ENCODE data around the gene ADIRF.

Gene ADIRF

GRCh38 chr10:86956195-86956847 is 12.0 kb upstream of the ADIRF start:
- H3K9me3 Mint-ChIP-seq, result peaks cover 15% of the 10 kb centered on the region
- H3K4me3 Mint-ChIP-seq, result peak overlapping the region in 2 of 3 experiments; percentile 7 to 28
- H3K4me1 Mint-ChIP-seq, result peaks cover 43% of the 10 kb centered on the region
- TF ChIP-seq CTCF (IDR thresholded peaks at IDR 0.05; ENCODE audit: unreplicated experiment in 3 of 3), result no peak
- H3K36me3 Mint-ChIP-seq (ENCODE audit: low read depth), result peaks cover 5% of the 10 kb centered on the region
- peaks cover 3% of the 10 kb centered on the region for H3K27me3 Mint-ChIP-seq (ENCODE audit: low read depth)
- peak overlapping the region in 2 of 3 experiments; percentile 65 to 96 for H3K27ac Mint-ChIP-seq

GRCh38 chr10:86956848-86957448 is 11.3 kb upstream of the ADIRF start:
- peaks cover 5% of the 10 kb centered on the region for H3K36me3 Mint-ChIP-seq (ENCODE audit: low read depth)
- peaks cover 3% of the 10 kb centered on the region for H3K27me3 Mint-ChIP-seq (ENCODE audit: low read depth)
- peak overlapping the region in 2 of 3 experiments; percentile 11 to 56 for H3K4me3 Mint-ChIP-seq
- H3K4me1 Mint-ChIP-seq, result peaks cover 43% of the 10 kb centered on the region
- H3K9me3 Mint-ChIP-seq, result peaks cover 11% of the 10 kb centered on the region
- no peak for TF ChIP-seq CTCF (IDR thresholded peaks at IDR 0.05; ENCODE audit: unreplicated experiment in 3 of 3)
- peak overlapping the region in 2 of 3 experiments; percentile 33 to 65 for H3K27ac Mint-ChIP-seq

- H3K27ac Mint-ChIP-seq, result peak within 1 kb of the TSS; percentile 66 to 88 (median 67)
- no peak for TF ChIP-seq CTCF (IDR thresholded peaks at IDR 0.05; ENCODE audit: unreplicated experiment in 3 of 3)
- H3K36me3 Mint-ChIP-seq (ENCODE audit: low read depth), result peaks cover 5% of the 10 kb centered on the region
- peak within 1 kb of the TSS; percentile 56 to 75 (median 65) for H3K4me3 Mint-ChIP-seq
- peaks cover 43% of the 10 kb centered on the region for H3K4me1 Mint-ChIP-seq
- H3K27me3 Mint-ChIP-seq (ENCODE audit: low read depth), result peaks cover 2% of the 10 kb centered on the region
- H3K9me3 Mint-ChIP-seq, result peaks cover 4% of the 10 kb centered on the region
Observed at GRCh38 chr10:86957471-86958115, 10.7 kb upstream of the ADIRF start, which contains the start of gene MMRN2. Gene MMRN2 (minus strand): TSS chr10:86957615. CDS start chr10:86957541, 74 bp downstream.

- H3K27me3 Mint-ChIP-seq (ENCODE audit: low read depth), result no peaks in the 10 kb centered on the region
Observed at GRCh38 chr10:86958116-86958900, 10.0 kb upstream of the ADIRF start, which contains the start of gene SNCG. Gene SNCG (plus strand): TSS chr10:86958599. CDS start chr10:86958698, 99 bp downstream.

More at GRCh38 chr10:86958116-86958900, 10.0 kb upstream of the ADIRF start, which contains the start of gene SNCG:
- H3K4me3 Mint-ChIP-seq, result peak within 1 kb of the TSS; percentile 55 to 75 (median 65)
- TF ChIP-seq CTCF (IDR thresholded peaks at IDR 0.05; ENCODE audit: unreplicated experiment in 3 of 3), result no peak
- peaks cover 5% of the 10 kb centered on the region for H3K36me3 Mint-ChIP-seq (ENCODE audit: low read depth)
- peaks cover 2% of the 10 kb centered on the region for H3K9me3 Mint-ChIP-seq
- H3K4me1 Mint-ChIP-seq, result peaks cover 43% of the 10 kb centered on the region
- H3K27ac Mint-ChIP-seq, result peak within 1 kb of the TSS; percentile 67 to 88 (median 79)

Data from nephron (organoid).